SU-DHL-6 (cell line): ENCODE data around the gene C1GALT1C1L.

Experiments
- EZH2phosphoT487 ChIP-seq: fragments of 200-600 bp; sonication (generic), shearing (Covaris generic); conservative IDR thresholded peaks from 2 replicates; pipeline ENCODE4 v1.6.1; 2018; ENCODE audit warnings: mild to moderate bottlenecking, antibody characterized with exemption, low read length, moderate library complexity, mixed read lengths
- TF ChIP-seq, protein P1 (sequence below): fragments of 200-600 bp; sonication (generic); IDR thresholded peaks from one replicate; pipeline ENCODE4 v1.5.1; 2017; ENCODE audit warnings: antibody characterized with exemption, mild to moderate bottlenecking, low read length, moderate library complexity; ENCODE audit not compliant: insufficient read depth, poor library complexity, severe bottlenecking

DNA sequence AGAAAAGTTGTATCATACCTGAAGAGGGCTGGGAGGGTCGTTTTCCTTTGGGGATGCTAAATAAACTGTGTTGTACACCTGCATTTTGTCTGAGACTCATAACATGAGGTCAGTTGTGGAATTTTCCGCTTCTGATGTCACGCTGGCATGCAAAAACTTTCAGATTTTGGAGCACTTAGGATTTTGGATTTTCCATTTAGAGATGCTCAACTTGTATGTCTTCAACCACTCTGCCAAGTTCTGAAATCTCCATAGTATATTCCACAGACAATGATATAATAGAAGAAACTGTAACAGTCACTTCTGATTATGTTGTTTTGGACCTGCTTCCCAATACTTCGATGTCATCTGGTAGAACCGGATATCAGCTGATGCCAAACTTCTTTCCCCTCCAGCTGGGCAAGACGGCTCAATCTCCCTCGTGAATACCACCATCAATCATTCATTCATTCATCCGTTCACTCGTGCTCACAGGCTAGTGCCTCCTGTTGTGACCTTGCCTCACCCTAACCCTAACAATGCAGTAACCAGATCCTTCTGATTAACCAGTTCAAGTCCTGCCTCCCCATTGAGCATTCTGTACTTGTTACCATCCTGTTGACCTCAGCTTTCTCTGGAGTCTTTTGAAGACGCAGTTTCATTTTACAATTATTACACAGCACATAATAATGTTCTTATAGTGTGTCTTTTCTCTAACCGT is 44.5 kb downstream of the C1GALT1C1L start:
- TF ChIP-seq, protein P1, sequence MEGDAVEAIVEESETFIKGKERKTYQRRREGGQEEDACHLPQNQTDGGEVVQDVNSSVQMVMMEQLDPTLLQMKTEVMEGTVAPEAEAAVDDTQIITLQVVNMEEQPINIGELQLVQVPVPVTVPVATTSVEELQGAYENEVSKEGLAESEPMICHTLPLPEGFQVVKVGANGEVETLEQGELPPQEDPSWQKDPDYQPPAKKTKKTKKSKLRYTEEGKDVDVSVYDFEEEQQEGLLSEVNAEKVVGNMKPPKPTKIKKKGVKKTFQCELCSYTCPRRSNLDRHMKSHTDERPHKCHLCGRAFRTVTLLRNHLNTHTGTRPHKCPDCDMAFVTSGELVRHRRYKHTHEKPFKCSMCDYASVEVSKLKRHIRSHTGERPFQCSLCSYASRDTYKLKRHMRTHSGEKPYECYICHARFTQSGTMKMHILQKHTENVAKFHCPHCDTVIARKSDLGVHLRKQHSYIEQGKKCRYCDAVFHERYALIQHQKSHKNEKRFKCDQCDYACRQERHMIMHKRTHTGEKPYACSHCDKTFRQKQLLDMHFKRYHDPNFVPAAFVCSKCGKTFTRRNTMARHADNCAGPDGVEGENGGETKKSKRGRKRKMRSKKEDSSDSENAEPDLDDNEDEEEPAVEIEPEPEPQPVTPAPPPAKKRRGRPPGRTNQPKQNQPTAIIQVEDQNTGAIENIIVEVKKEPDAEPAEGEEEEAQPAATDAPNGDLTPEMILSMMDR: no peak
- no peak for TF ChIP-seq EZH2phosphoT487
